A549 (cell line): ENCODE data around the gene MYDGF. TPM values are rescaled to one million over a fixed set of nuclear protein-coding genes. Genes with fewer than 3 reads are reported as not detected.
A peak's percentile ranks its signal among the peaks of the same experiment; 100 is the strongest.

Experiments used
- ATAC-seq, 2 experiments: fragments of 200-7000 bp in 1 of 2; fragments of >200 bp in 1 of 2; cut with Nextera tagmentation in 1 of 2; cut with Tn5 transposase in 1 of 2; 3 replicates each; pipeline versions ENCODE4 v1.8.0 to v1.9.1; 2018 to 2020; ENCODE audit warnings: mild to moderate bottlenecking in 1 of 2, moderate library complexity in 1 of 2
- CTCF ChIA-PET: fragments of 300-600 bp; sonication (Branson Sonifier 250); formaldehyde crosslinking; extraction: SDS; loops from one replicate; lab custom pipeline; 2021; ENCODE audit warnings: antibody characterized with exemption, inconsistent platforms; lab: Yijun Ruan, JAX
- POLR2A ChIA-PET: fragments of 350-600 bp; formaldehyde crosslinking; extraction: SDS; loops from one replicate; lab custom pipeline; 2021; ENCODE audit warnings: antibody characterized with exemption, inconsistent platforms; lab: Yijun Ruan, JAX
- DNase-seq, 2 experiments: peaks; one replicate each; pipeline versions ENCODE4 v3.0.0 to v3.0.0-alpha.2; 2011 to 2016; ENCODE audit warnings: low read depth in 1 of 2, low spot score in 1 of 2
- FAIRE-seq: peaks from 2 replicates; lab custom pipeline; 2011; peaks lifted over from hg19 to GRCh38; lab: Jason Lieb, UNC
- H3K27ac ChIP-seq, 2 experiments: fragments of >200 bp; sonication (Bioruptor Twin); formaldehyde crosslinking; 3 replicates each; pipeline ENCODE4 v1.5.1; 2016 to 2017
- H3K4me1 ChIP-seq: fragments of >200 bp; sonication (Bioruptor Twin); formaldehyde crosslinking; 3 replicates; pipeline ENCODE4 v1.6.1; 2016
- H3K4me2 ChIP-seq: fragments of >200 bp; sonication (Bioruptor Twin); formaldehyde crosslinking; 3 replicates; pipeline ENCODE4 v1.6.1; 2016
- H3K4me3 ChIP-seq: fragments of >200 bp; sonication (Bioruptor Twin); formaldehyde crosslinking; 3 replicates; pipeline ENCODE4 v1.5.1; 2016
- H3K9me3 ChIP-seq: fragments of >200 bp; sonication (Bioruptor Twin); formaldehyde crosslinking; 3 replicates; pipeline ENCODE4 v1.6.1; 2016
- FOSB ChIP-seq: fragments of 250-450 bp; sonication (Bioruptor Pico); IDR thresholded peaks from 2 replicates; pipeline ENCODE4 v1.5.0; 2020; ENCODE audit warnings: mild to moderate bottlenecking, moderate library complexity
- FOSL2 ChIP-seq, 2 experiments: fragments of 450-650 bp in 1 of 2; fragments of >200 bp in 1 of 2; sonication (Bioruptor Twin) in 1 of 2; formaldehyde crosslinking; IDR thresholded peaks; 2 replicates each; pipeline versions ENCODE4 v1.5.0 to v1.6.1; 2016 to 2020; ENCODE audit warnings: mild to moderate bottlenecking in 1 of 2, moderate library complexity in 1 of 2
- FOXS1 ChIP-seq: fragments of 250-450 bp; sonication (Bioruptor Pico); IDR thresholded peaks from 2 replicates; pipeline ENCODE4 v1.5.0; 2020; ENCODE audit warnings: mild to moderate bottlenecking, moderate library complexity
- JUN ChIP-seq, 2 experiments: fragments of >200 bp; sonication (Bioruptor Twin); formaldehyde crosslinking; IDR thresholded peaks; 2 replicates in 1 of 2; 3 replicates in 1 of 2; pipeline ENCODE4 v1.6.1; 2016 to 2017
- KDM5A ChIP-seq: fragments of 200-600 bp; sonication (generic); IDR thresholded peaks from 2 replicates; pipeline ENCODE4 v1.6.1; 2016; ENCODE audit warnings: antibody characterized with exemption, mild to moderate bottlenecking
- MAFK ChIP-seq: fragments of 450-650 bp; IDR thresholded peaks from 2 replicates; pipeline ENCODE4 v1.6.1; 2014; ENCODE audit not compliant: partially characterized antibody
- MYC ChIP-seq: IDR thresholded peaks from 2 replicates; pipeline ENCODE4 v1.6.1; 2012; ENCODE audit warnings: mild to moderate bottlenecking, inconsistent platforms, low read length, improper control_type of control experiment, borderline replicate concordance
- NR3C1 ChIP-seq: fragments of >200 bp; sonication (Bioruptor Twin); formaldehyde crosslinking; IDR thresholded peaks from 3 replicates; pipeline ENCODE4 v1.6.1; 2017
- PHF8 ChIP-seq: fragments of 200-600 bp; sonication (generic); IDR thresholded peaks from 2 replicates; pipeline ENCODE4 v1.6.1; 2016; ENCODE audit warnings: low read depth, mild to moderate bottlenecking, antibody characterized with exemption, moderate library complexity, borderline replicate concordance
- POLR2AphosphoS2 ChIP-seq: conservative IDR thresholded peaks from 2 replicates; pipeline ENCODE4 v1.6.1; 2012; ENCODE audit warnings: low read length, improper control_type of control experiment, inconsistent platforms
- RAD21 ChIP-seq, 2 experiments: fragments of >200 bp in 1 of 2; sonication (Bioruptor Twin) in 1 of 2; formaldehyde crosslinking in 1 of 2; IDR thresholded peaks in 1 of 2; conservative IDR thresholded peaks in 1 of 2; 2 replicates in 1 of 2; 3 replicates in 1 of 2; pipeline ENCODE4 v1.6.1; 2012 to 2018; ENCODE audit warnings: inconsistent platforms in 1 of 2
- RARB ChIP-seq: fragments of 250-450 bp; sonication (Bioruptor Pico); IDR thresholded peaks from 2 replicates; pipeline ENCODE4 v1.8.0; 2021; ENCODE audit warnings: mild to moderate bottlenecking, moderate library complexity
- RCOR1 ChIP-seq: fragments of 150-350 bp; IDR thresholded peaks from 2 replicates; pipeline ENCODE4 v1.6.1; 2014; ENCODE audit warnings: antibody characterized with exemption, low read length, low read depth
- SMC3 ChIP-seq: fragments of >200 bp; sonication (Bioruptor Twin); formaldehyde crosslinking; IDR thresholded peaks from 3 replicates; pipeline ENCODE4 v1.6.1; 2018; ENCODE audit warnings: inconsistent platforms
- ZFP36 ChIP-seq: fragments of 450-650 bp; IDR thresholded peaks from 2 replicates; pipeline ENCODE4 v1.6.1; 2014; ENCODE audit warnings: borderline replicate concordance; ENCODE audit not compliant: partially characterized antibody
- ZNF302 ChIP-seq: fragments of 250-450 bp; sonication (Bioruptor Pico); IDR thresholded peaks from 2 replicates; pipeline ENCODE4 v1.9.0; 2021; ENCODE audit warnings: inconsistent platforms, mild to moderate bottlenecking, moderate library complexity
- ZSCAN20 ChIP-seq: fragments of 250-450 bp; sonication (Bioruptor Pico); IDR thresholded peaks from 2 replicates; pipeline ENCODE4 v1.8.0; 2022; ENCODE audit warnings: mild to moderate bottlenecking, moderate library complexity
- WGBS: methylation state at CpG from one replicate; pipeline ENCODE4 v1.1.6; 2017; ENCODE audit errors: missing lambda C conversion rate; 5-methylcytosine and 5-hydroxymethylcytosine counted together
- polyA plus RNA-seq, 4 experiments: library from polyadenylated mRNA; depleted of rRNA in 3 of 4; stranded (reverse); fragments of >200 nt; fragmentation: RNase III in 1 of 4; extraction: RNeasy Plus Mini Kit Qiagen cat#74134 plus additional on column Dnase treatment in 1 of 4; gene quantifications; 2 replicates in 3 of 4; 3 replicates in 1 of 4; pipeline ENCODE4 v1.2.3, GENCODE V29; 2011 to 2017
- TF ChIP-seq, protein P1 (sequence below): fragments of >200 bp; sonication (Bioruptor Twin); formaldehyde crosslinking; IDR thresholded peaks from 3 replicates; pipeline ENCODE4 v1.5.1; 2016
- TF ChIP-seq, protein P2 (sequence below): fragments of 200-600 bp; sonication (generic); IDR thresholded peaks from 2 replicates; pipeline ENCODE4 v1.6.1; 2016; ENCODE audit warnings: antibody characterized with exemption, mild to moderate bottlenecking, moderate library complexity
- TF ChIP-seq, protein P3 (sequence below): fragments of >200 bp; sonication (Bioruptor Twin); formaldehyde crosslinking; IDR thresholded peaks from 3 replicates; pipeline ENCODE4 v1.6.1; 2016

The MYDGF gene
- polyA plus RNA-seq, 2 of the 4 experiments (the other 2 are of a cell fraction), result 62.1 to 107 TPM

DNA sequence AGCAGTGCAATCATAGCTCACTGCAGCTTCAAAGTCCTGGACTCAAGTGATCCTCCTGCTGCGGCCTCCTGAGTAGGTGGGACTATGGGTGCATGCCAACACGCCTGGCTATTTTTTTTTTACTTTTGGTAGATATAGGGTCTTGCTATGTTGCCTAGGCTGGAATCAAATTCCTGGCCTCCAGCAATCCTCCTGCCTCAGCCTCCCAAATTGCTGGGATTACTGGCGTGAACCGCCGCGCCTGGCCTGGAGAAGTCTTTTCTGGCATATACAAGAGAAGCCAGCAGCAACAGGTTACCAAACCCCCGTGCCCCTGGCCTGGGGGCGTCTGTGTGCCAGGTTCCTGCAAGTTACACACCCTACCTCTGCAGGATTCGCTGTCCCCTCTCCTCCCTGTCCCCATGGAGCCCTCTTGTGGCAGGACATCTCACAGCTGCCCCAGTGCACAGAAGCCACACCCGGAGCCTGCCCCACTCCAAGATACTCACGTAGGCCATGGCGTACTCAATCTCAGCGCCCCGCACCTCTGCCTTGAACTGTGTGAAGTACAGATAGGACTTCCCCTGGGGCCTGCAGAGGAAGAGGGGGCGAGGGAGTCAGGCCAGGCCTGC, 9.9 kb downstream of the MYDGF start:
- ChIA-PET CTCF (interaction anchor here (0.6 to 1.8 kb wide), 8 partner anchors 9 to 93 kb away, joined by 3 to 6 read pairs (median 4); no protein-coding TSS in a partner anchor), POLR2A (no interaction called here)
- FAIRE-seq, result no peak
- H3K4me3 ChIP-seq, result no peak overlapping the region
- 75% methylated on average over 12 of the region's 15 CpGs for WGBS
- DNase-seq, result peak; percentile 39 to 50
- no peak overlapping the region for H3K27ac ChIP-seq
- ATAC-seq, result peak; percentile 85 to 88
- H3K4me2 ChIP-seq, result no peak overlapping the region
- TF ChIP-seq, protein P1, sequence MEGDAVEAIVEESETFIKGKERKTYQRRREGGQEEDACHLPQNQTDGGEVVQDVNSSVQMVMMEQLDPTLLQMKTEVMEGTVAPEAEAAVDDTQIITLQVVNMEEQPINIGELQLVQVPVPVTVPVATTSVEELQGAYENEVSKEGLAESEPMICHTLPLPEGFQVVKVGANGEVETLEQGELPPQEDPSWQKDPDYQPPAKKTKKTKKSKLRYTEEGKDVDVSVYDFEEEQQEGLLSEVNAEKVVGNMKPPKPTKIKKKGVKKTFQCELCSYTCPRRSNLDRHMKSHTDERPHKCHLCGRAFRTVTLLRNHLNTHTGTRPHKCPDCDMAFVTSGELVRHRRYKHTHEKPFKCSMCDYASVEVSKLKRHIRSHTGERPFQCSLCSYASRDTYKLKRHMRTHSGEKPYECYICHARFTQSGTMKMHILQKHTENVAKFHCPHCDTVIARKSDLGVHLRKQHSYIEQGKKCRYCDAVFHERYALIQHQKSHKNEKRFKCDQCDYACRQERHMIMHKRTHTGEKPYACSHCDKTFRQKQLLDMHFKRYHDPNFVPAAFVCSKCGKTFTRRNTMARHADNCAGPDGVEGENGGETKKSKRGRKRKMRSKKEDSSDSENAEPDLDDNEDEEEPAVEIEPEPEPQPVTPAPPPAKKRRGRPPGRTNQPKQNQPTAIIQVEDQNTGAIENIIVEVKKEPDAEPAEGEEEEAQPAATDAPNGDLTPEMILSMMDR, result peak; percentile 25; the same call in 2 of the 3 replicates
- TF ChIP-seq RAD21 (conservative IDR thresholded peaks at IDR 0.05 in 1 of 2, IDR thresholded peaks at IDR 0.05 in 1 of 2) (peak in 1 of 2 experiments; percentile 33; a peak in 3 of 5 replicates), SMC3 (0 out of 3 replicates have a peak, but pooled peaks have one; percentile 20), RCOR1 (no peak)
- TF ChIP-seq, protein P2, sequence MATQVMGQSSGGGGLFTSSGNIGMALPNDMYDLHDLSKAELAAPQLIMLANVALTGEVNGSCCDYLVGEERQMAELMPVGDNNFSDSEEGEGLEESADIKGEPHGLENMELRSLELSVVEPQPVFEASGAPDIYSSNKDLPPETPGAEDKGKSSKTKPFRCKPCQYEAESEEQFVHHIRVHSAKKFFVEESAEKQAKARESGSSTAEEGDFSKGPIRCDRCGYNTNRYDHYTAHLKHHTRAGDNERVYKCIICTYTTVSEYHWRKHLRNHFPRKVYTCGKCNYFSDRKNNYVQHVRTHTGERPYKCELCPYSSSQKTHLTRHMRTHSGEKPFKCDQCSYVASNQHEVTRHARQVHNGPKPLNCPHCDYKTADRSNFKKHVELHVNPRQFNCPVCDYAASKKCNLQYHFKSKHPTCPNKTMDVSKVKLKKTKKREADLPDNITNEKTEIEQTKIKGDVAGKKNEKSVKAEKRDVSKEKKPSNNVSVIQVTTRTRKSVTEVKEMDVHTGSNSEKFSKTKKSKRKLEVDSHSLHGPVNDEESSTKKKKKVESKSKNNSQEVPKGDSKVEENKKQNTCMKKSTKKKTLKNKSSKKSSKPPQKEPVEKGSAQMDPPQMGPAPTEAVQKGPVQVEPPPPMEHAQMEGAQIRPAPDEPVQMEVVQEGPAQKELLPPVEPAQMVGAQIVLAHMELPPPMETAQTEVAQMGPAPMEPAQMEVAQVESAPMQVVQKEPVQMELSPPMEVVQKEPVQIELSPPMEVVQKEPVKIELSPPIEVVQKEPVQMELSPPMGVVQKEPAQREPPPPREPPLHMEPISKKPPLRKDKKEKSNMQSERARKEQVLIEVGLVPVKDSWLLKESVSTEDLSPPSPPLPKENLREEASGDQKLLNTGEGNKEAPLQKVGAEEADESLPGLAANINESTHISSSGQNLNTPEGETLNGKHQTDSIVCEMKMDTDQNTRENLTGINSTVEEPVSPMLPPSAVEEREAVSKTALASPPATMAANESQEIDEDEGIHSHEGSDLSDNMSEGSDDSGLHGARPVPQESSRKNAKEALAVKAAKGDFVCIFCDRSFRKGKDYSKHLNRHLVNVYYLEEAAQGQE, result no peak
- no peaks in the 10 kb centered on the region for H3K9me3 ChIP-seq
- H3K4me1 ChIP-seq, result no peaks in the 10 kb centered on the region

DNA sequence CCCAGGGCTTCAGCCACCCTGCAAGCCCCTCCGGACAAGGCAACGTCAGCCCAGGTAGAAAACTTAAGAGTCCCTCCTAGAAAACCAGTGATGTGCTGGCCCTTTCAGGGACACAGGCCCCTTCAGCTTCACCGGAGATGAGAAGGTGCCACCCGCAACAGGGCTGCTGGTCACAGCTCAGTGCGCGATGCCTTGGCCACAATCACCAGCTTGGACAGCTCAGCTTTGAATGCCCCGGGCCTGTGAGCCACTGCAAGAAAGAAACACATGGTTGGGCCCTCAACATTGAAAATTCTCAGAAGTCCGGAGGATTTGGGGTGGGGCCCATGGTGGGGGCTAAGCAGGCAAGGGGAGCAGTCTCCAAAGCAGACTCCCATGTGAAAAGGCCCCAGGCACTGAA, 12.3 kb downstream of the MYDGF start:
- H3K4me1 ChIP-seq, result peaks cover 4% of the 10 kb centered on the region; the same call in 1 of the 3 replicates
- no peak for TF ChIP-seq FOSL2 (IDR thresholded peaks at IDR 0.05)
- no peak for TF ChIP-seq FOSL2 (CRISPR knock-in tag; IDR thresholded peaks at IDR 0.05)
- no peak for TF ChIP-seq POLR2AphosphoS2
- no peak for TF ChIP-seq ZSCAN20 (CRISPR knock-in tag)
- no peak for TF ChIP-seq NR3C1
- TF ChIP-seq FOSB, result no peak
- TF ChIP-seq MAFK, result no peak
- TF ChIP-seq FOXS1, result no peak
- TF ChIP-seq KDM5A, result no peak
- no peak for TF ChIP-seq ZNF302 (CRISPR knock-in tag)
- no peak for TF ChIP-seq JUN (IDR thresholded peaks at IDR 0.05)
- ATAC-seq (no peak), FAIRE-seq (no peak), DNase-seq (no peak)
- no peak overlapping the region for H3K27ac ChIP-seq
- ChIA-PET CTCF (interaction anchor here (0.6 to 1.7 kb wide), 2 partner anchors 22 to 33 kb away, joined by 3 read pairs; no protein-coding TSS in a partner anchor), POLR2A (no interaction called here)
- WGBS, result 88% methylated on average over 7 of the region's 8 CpGs
- no peaks in the 10 kb centered on the region for H3K9me3 ChIP-seq
- H3K4me3 ChIP-seq, result no peak overlapping the region
- no peak overlapping the region for H3K4me2 ChIP-seq

DNA sequence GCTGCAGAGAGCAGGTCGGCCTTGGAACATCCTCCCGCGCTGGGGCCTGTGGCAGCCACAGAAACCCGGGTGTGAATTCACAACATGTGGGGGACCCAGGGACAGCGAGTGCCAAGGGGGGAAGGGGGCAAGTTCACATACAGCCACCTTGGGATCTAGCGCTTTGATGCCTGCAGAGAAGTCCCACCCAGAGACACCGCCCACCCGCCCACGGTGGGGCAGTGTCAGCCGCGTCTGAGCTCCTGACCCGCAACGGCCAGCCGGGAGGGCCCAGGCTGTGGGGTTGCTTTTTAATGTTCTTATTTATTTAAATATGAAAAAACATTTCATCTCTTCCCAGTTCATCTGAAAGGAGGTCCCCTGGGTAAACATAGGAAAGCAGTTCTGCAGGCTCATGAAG, 12.9 kb downstream of the MYDGF start:
- TF ChIP-seq RARB (no peak), PHF8 (no peak), KDM5A (no peak), ZFP36 (no peak), FOSL2 (IDR thresholded peaks at IDR 0.05) (no peak), FOSL2 (CRISPR knock-in tag; IDR thresholded peaks at IDR 0.05) (no peak), MYC (no peak)
- TF ChIP-seq, protein P3, sequence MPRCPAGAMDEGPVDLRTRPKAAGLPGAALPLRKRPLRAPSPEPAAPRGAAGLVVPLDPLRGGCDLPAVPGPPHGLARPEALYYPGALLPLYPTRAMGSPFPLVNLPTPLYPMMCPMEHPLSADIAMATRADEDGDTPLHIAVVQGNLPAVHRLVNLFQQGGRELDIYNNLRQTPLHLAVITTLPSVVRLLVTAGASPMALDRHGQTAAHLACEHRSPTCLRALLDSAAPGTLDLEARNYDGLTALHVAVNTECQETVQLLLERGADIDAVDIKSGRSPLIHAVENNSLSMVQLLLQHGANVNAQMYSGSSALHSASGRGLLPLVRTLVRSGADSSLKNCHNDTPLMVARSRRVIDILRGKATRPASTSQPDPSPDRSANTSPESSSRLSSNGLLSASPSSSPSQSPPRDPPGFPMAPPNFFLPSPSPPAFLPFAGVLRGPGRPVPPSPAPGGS, result no peak
- H3K27ac ChIP-seq, result no peak overlapping the region
- ATAC-seq (no peak), FAIRE-seq (no peak), DNase-seq (no peak)
- H3K4me3 ChIP-seq, result no peak overlapping the region
- ChIA-PET POLR2A (no interaction called here), CTCF (interaction anchor here (1.7 kb wide), 1 partner anchor 21 kb away, joined by 3 read pairs; no protein-coding TSS in a partner anchor)
- WGBS, result 83% methylated on average over 2 of the region's 14 CpGs
- H3K9me3 ChIP-seq, result no peaks in the 10 kb centered on the region
- H3K4me1 ChIP-seq, result peaks cover 4% of the 10 kb centered on the region; the same call in 1 of the 3 replicates
- no peak overlapping the region for H3K4me2 ChIP-seq
